ENCODE results near the gene NACC2. TPM values are rescaled to one million over a fixed set of nuclear protein-coding genes. Genes with fewer than 3 reads are reported as not detected.

The NACC2 gene
- total and polyA plus RNA-seq, 2 donors (not counting 3 experiments of a cell fraction or from before 2014, with no cell fraction given), result 15.8 to 27.1 TPM

DNA sequence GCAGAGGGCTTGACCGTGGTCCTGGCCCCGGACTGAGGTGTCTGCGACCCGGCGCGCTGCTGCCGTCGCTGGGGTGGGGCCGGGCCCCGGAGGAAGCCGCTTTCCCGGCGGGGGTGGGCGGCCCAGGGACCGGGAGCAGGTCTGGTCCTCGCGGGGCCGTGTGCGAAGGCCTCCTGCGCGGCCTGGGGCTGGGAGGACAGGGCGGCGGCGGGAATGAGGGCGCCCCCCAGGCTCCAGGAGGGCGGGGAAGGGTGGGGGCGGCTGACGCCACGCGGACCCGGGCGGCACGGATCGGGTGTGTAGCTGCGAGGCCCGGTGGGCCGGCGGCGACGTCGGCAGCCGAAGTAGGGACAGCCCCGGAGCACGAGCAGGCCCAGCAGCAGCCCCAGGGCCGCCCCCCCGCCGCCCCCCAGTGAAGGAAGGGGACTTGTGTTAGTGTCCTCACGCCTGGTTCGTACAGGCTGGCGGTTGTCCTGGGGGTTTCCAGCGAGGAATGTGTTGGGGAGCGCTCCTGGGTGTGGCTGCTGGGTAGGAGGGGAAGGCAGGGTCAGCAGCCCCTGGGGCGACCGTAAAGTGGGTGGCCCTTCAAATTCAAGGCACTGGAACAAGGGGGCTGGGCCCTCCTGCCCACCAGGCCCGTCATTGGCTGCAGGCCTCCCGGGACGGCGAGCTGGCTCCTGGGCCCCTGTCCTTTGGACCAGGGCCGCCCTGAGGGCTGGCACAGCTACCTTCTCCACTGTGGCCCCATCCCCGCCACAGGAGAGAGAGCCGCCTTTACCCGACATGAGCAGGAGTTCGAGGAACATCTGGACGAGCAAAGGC is 24.2 kb upstream of the NACC2 start:
- H3K4me2 ChIP-seq (ENCODE audit: insufficient read depth, low read length), result peak overlapping the region; percentile 37
- ChIA-PET CTCF (interaction anchor here (0.5 to 7.2 kb wide), 5 partner anchors 10 to 158 kb away, joined by 3 to 211 read pairs (median 3); partner anchors contain the start of gene UBAC1), POLR2A (no interaction called here)
- peak; percentile 8 for FAIRE-seq
- H3K27ac ChIP-seq (ENCODE audit: insufficient read depth, low read depth, low read length), result peak overlapping the region; percentile 30
- H3K79me2 ChIP-seq (ENCODE audit: control insufficient read depth, insufficient read depth, low read length), result peaks cover 16% of the 10 kb centered on the region
- TF ChIP-seq EZH2 (IDR thresholded peaks at IDR 0.05; ENCODE audit: borderline replicate concordance, low read depth, low read length, severe bottlenecking) (no peak), JUN (IDR thresholded peaks at IDR 0.05; ENCODE audit: borderline replicate concordance, insufficient read depth, insufficient read length, low read depth) (no peak), POLR2AphosphoS5 (IDR thresholded peaks at IDR 0.05; ENCODE audit: insufficient read depth, low read depth, low read length) (peak; percentile 32), CTCF (IDR thresholded peaks at IDR 0.05; ENCODE audit: extremely low read depth in 1 of 2, insufficient read depth in 1 of 2, low read depth in 1 of 2, low read length in 2 of 2) (no peak), MYC (IDR thresholded peaks at IDR 0.05; ENCODE audit: low read depth, low read length) (no peak), FOS (IDR thresholded peaks at IDR 0.05; ENCODE audit: borderline replicate concordance, insufficient read depth, low read length) (no peak), POLR2A (IDR thresholded peaks at IDR 0.05; ENCODE audit: low read depth, low read length) (peak; percentile 65), GATA2 (IDR thresholded peaks at IDR 0.05; ENCODE audit: insufficient read depth, insufficient read length, low read depth, low read length) (no peak)
- TF ChIP-seq, protein P1, sequence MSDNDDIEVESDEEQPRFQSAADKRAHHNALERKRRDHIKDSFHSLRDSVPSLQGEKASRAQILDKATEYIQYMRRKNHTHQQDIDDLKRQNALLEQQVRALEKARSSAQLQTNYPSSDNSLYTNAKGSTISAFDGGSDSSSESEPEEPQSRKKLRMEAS (IDR thresholded peaks at IDR 0.05; ENCODE audit: insufficient read depth, insufficient read length), result no peak
- peak overlapping the region; percentile 9 for H2AFZ ChIP-seq (ENCODE audit: low read depth, low read length)
- TSS peak; percentile 54 for BruUV-seq (replicated peaks)
- H3K4me1 ChIP-seq (ENCODE audit: control insufficient read depth, extremely low read depth, insufficient read depth, low read length), result peaks cover 12% of the 10 kb centered on the region
- no peaks in the 10 kb centered on the region for H3K27me3 ChIP-seq (ENCODE audit: control insufficient read depth in 2 of 2, insufficient read depth in 2 of 2, low read length in 2 of 2)
- peak overlapping the region; percentile 56 for H3K9ac ChIP-seq (replicated peaks; ENCODE audit: extremely low read depth, insufficient read depth, low read length)
- DNase-seq (ENCODE audit: low read depth, low spot score), result peak; percentile 52
- H3K9me3 ChIP-seq (replicated peaks; ENCODE audit: control insufficient read depth, insufficient read depth, low read length), result no peaks in the 10 kb centered on the region
- dilution Hi-C loops (cut with MboI; ENCODE audit: extremely low pct_ligation_motif_present, low sequenced_read_pairs), result no loop called here
- intact Hi-C loops (cut with micrococcal nuclease), result loop anchor here (1.0 to 5.0 kb wide), 3 partner anchors 112 to 212 kb away; partner anchors contain the start of gene CAMSAP1
- H3K4me3 ChIP-seq (replicated peaks in 1 of 3; ENCODE audit: insufficient read depth in 1 of 3, low read depth in 1 of 3, low read length in 3 of 3), result peak overlapping the region; percentile 38 to 70 (median 44)
- peaks cover 0 to 14% of the 10 kb centered on the region in 2 experiments for H3K36me3 ChIP-seq (ENCODE audit: control insufficient read depth in 2 of 2, extremely low read depth in 1 of 2, insufficient read depth in 2 of 2, low read length in 2 of 2)
- no peaks in the 10 kb centered on the region for H3K9me1 ChIP-seq (replicated peaks; ENCODE audit: control insufficient read depth, extremely low read depth, insufficient read depth, low read length)
- no peaks in the 10 kb centered on the region for H4K20me1 ChIP-seq (replicated peaks; ENCODE audit: control insufficient read depth, extremely low read depth, insufficient read depth, low read length)
